Lung (tissue), 16 donors: Measurements from ENCODE around the gene OR4D10. TPM values are rescaled to one million over a fixed set of nuclear protein-coding genes. Genes with fewer than 3 reads are reported as not detected.

ENCODE experiments used
- ATAC-seq: fragments of 200-7000 bp; cut with Tn5 transposase; one replicate; pipeline ENCODE4 v1.9.1; 2020; ENCODE audit warnings: moderate number of reproducible peaks; ENCODE audit not compliant: insufficient read depth, low FRiP score
- DNase-seq, 3 donors: peaks; one replicate each; pipeline ENCODE4 v3.0.0-alpha.2; 2013 to 2017
- H3K27ac ChIP-seq, 2 donors: one replicate each; pipeline ENCODE4 v1.5.1; 2013; ENCODE audit warnings: mild to moderate bottlenecking in 2 of 2, moderate library complexity in 2 of 2, control low read depth in 1 of 2, inconsistent platforms in 1 of 2, low read depth in 1 of 2, low read length in 1 of 2
- H3K27me3 ChIP-seq, 3 donors: one replicate each; pipeline ENCODE4 v1.5.1; 2013; ENCODE audit warnings: low read length in 2 of 3; ENCODE audit not compliant: control insufficient read depth in 3 of 3, insufficient read depth in 3 of 3
- H3K36me3 ChIP-seq, 4 donors: one replicate each; pipeline ENCODE4 v1.5.1; 2013; ENCODE audit warnings: low read length in 4 of 4, mild to moderate bottlenecking in 1 of 4, moderate library complexity in 1 of 4; ENCODE audit not compliant: control insufficient read depth in 4 of 4, insufficient read depth in 4 of 4
- H3K4me1 ChIP-seq, 5 donors: one replicate each; pipeline ENCODE4 v1.5.1; 2013; ENCODE audit warnings: low read length in 5 of 5, mild to moderate bottlenecking in 2 of 5, moderate library complexity in 1 of 5; ENCODE audit not compliant: control insufficient read depth in 5 of 5, insufficient read depth in 5 of 5
- H3K4me3 ChIP-seq: one replicate; pipeline ENCODE4 v1.5.1; 2013; ENCODE audit warnings: mild to moderate bottlenecking, control low read depth, moderate library complexity
- H3K9ac ChIP-seq, 2 donors: one replicate each; pipeline ENCODE4 v1.5.1; 2013; ENCODE audit warnings: low read length in 2 of 2, control low read depth in 1 of 2; ENCODE audit not compliant: insufficient read depth in 1 of 2
- H3K9me3 ChIP-seq, 4 donors: one replicate each; pipeline ENCODE4 v1.5.1; 2013; ENCODE audit warnings: low read length in 3 of 4, mild to moderate bottlenecking in 1 of 4, moderate library complexity in 1 of 4; ENCODE audit not compliant: control insufficient read depth in 4 of 4, insufficient read depth in 3 of 4
- CTCF ChIP-seq: IDR thresholded peaks from 2 replicates; pipeline ENCODE4 v1.5.1; 2012; ENCODE audit warnings: mild to moderate bottlenecking; ENCODE audit errors: control extremely low read depth, extremely low read depth
- WGBS, 2 donors: extraction: QIAGEN DNeasy Blood & Tissue Kit; methylation state at CpG; one replicate each; pipeline ENCODE4 v1.1.7; 2013; 5-methylcytosine and 5-hydroxymethylcytosine counted together
- long read RNA-seq, 5 donors: transcript quantifications; one replicate each; lab custom pipeline, GENCODE V29; 2026
- polyA plus RNA-seq, 2 donors: library from polyadenylated mRNA; stranded (reverse); fragments of 200-250 nt; gene quantifications; one replicate each; pipeline ENCODE4 v1.2.1, GENCODE V29; 2013
- total RNA-seq, 2 donors: library from RNA; depleted of rRNA in 1 of 2; stranded (reverse); fragments of >200 nt in 1 of 2; gene quantifications; one replicate each; pipeline ENCODE4 v1.2.1, GENCODE V29; 2014 to 2021
- donor health status: control.
- donor health status: control.
- donor health status: Bipolar disorder and iron deficiency.
- donor health status: healthy.
- donor health status: DM: yes; HTN: yes; CAD: no.

OR4D10 gene
- total RNA-seq (not detected), polyA plus RNA-seq (not detected)
- long read RNA-seq, donor 1, result 0 reads
- long read RNA-seq, donor 2, result 0 reads
- long read RNA-seq, donor 3, result 0 reads
- long read RNA-seq, donor 4, result 0 reads
- long read RNA-seq, donor 5, result 0 reads

- Histone ChIP-seq H3K9me3 (no peaks in the 10 kb centered on the region), H3K27me3 (no peaks in the 10 kb centered on the region), H3K4me3 (no peak within 1 kb of the TSS), H3K9ac (no peak within 1 kb of the TSS), H3K27ac (no peak within 1 kb of the TSS), H3K4me1 (no peaks in the 10 kb centered on the region), H3K36me3 (no peaks in the 10 kb centered on the region)
- DNase-seq (no peak), ATAC-seq (no peak)
- TF ChIP-seq CTCF, result no peak
These were observed at the start of gene OR4D10 for GRCh38 chr11:59473015-59473414. OR4D10 (plus strand) TSS chr11:59473315; CDS start chr11:59477430, 4,115 bp downstream.

DNA sequence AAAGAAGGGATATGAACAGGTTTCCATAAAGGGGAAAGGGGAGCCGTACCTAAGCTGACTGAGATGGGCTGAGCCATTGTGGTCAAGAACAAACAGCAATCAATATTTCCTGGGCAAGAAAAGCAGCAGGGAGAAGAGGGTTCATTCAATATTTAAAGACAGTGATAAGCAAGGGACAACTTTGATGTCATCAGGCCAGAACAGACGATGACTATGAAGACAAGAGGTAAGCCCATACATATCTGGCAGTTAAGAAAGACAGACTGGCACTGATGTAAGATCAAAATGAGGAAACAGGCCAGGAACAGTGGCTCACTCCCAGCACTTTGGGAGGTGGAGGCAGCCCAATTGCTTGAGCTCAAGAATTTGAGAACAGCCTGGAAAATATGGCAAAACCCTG is 49.3 kb upstream of the OR4D10 start:
- no peak overlapping the region for H3K4me3 ChIP-seq
- H3K36me3 ChIP-seq, result no peaks in the 10 kb centered on the region
- TF ChIP-seq CTCF, result no peak
- no peaks in the 10 kb centered on the region for H3K27me3 ChIP-seq
- no peak overlapping the region for H3K9ac ChIP-seq
- ATAC-seq (no peak), DNase-seq (no peak)
- H3K27ac ChIP-seq, result no peak overlapping the region
- H3K9me3 ChIP-seq, result no peaks in the 10 kb centered on the region
- no peaks in the 10 kb centered on the region for H3K4me1 ChIP-seq
- 73 to 75% methylated on average over 2 of the region's 2 CpGs for WGBS, 2 donors

GRCh38 chr11:59425131-59425530 is 48.0 kb upstream of the OR4D10 start:
- TF ChIP-seq CTCF, result no peak
- Histone ChIP-seq H3K36me3 (no peaks in the 10 kb centered on the region), H3K4me1 (no peaks in the 10 kb centered on the region), H3K27ac (no peak overlapping the region), H3K27me3 (no peaks in the 10 kb centered on the region), H3K4me3 (no peak overlapping the region), H3K9me3 (no peaks in the 10 kb centered on the region), H3K9ac (no peak overlapping the region)
- DNase-seq, result no peak
- ATAC-seq, result no peak
- 70 to 77% methylated on average over 4 of the region's 4 CpGs for WGBS, 2 donors

DNA sequence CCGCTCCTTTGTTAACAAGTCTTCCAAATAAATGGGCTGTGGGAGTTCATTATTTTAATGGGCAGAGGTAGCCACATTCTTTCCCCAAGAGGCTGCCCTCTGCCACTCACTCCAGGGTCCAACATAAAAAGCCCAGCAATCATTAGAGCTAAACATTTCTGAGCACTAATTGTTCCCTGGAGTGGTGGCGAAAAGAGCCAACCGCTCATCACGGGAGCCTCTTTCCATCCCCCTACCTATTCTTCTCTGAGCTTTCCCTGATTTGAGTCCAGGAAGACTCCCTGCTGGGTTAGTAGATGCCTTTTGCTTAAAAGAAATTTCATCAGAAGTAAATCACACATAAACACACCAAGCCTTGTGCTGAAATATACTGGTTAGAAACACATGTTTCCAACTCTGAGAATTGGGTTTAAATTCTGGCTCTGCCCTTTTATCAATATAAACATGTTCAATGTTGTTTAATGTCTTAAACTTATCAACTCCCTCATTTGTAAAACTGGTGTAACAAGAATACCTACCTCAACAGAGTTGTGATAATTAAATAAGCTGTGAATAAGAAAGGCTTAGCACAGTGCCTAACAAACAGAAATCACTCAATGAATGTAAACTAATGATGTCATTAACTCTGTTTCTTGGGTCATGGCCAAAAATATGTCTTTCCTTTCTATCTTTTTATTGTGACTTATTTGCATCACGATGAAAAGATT is 46.6 kb upstream of the OR4D10 start, which contains the start of gene OR5A2:
Gene OR5A2, minus strand, starts transcription at position 53 of the 707 bp plus-strand sequence. CDS start 3,460 bp downstream, outside the sequence.
- TF ChIP-seq CTCF, result no peak
- Histone ChIP-seq H3K27ac (no peak within 1 kb of the TSS), H3K27me3 (no peaks in the 10 kb centered on the region), H3K9me3 (no peaks in the 10 kb centered on the region), H3K36me3 (no peaks in the 10 kb centered on the region), H3K4me1 (no peaks in the 10 kb centered on the region), H3K9ac (no peak within 1 kb of the TSS), H3K4me3 (no peak within 1 kb of the TSS)
- DNase-seq (peak in 2 of 3 donors; percentile 1 to 5), ATAC-seq (no peak)
- 73 to 92% methylated on average over 5 of the region's 5 CpGs for WGBS, 2 donors
